Frontal cortex (tissue), 4 donors: ENCODE results near the gene CDC42BPG. TPM values are rescaled to one million over a fixed set of nuclear protein-coding genes. Genes with fewer than 3 reads are reported as not detected.
"Not testable (repeated sequence)": the region's sequence is repeated elsewhere in the genome, so short reads cannot be mapped to it uniquely, and the experiment has no call there.

ENCODE experiments used
- DNase-seq, 2 donors: peaks; one replicate each; pipeline ENCODE4 v3.0.0; 2012; ENCODE audit warnings: low spot score in 2 of 2
- FAIRE-seq: peaks from 2 replicates; lab custom pipeline; 2012; peaks lifted over from hg19 to GRCh38; lab: Jason Lieb, UNC
- total RNA-seq: library from RNA; depleted of rRNA; stranded (reverse); fragments of >200 nt; gene quantifications from one replicate; pipeline ENCODE4 v1.2.3, GENCODE V29; 2014
- donor health status: control.
- donor health status: control.
- donor health status: control.

Gene CDC42BPG
- total RNA-seq, 1 donor from 2014 or later: under 0.01 TPM

- FAIRE-seq: no peak
- no peak for DNase-seq
These were observed 8.5 kb upstream of the CDC42BPG start for GRCh38 chr11:64852804-64853509.

DNA sequence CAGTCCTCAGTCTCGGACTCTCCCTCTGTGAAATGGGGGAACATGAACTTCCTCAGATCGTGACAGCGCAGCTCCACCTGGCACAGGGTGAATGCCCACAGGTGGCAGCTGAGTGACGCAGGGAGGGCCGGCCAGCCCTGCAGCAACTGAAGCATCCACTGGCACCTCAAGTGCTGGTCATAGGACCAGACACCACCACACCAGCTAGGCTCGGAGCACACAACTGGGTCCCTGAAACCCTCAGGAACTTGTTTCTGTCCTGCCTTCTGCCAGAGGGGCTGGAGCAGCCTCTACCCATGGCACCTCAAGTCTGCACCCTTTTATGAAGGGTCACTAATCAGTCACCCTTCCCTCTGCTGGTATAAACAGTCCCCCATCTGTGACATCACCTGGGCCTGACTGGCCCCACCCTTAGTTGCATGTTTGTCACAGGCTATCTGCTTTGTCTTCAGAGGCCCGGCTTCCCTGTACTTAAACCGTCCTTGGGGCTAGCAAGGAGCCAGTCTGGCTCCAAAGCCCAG is 7.4 kb upstream of the CDC42BPG start:
- FAIRE-seq: no peak

DNA sequence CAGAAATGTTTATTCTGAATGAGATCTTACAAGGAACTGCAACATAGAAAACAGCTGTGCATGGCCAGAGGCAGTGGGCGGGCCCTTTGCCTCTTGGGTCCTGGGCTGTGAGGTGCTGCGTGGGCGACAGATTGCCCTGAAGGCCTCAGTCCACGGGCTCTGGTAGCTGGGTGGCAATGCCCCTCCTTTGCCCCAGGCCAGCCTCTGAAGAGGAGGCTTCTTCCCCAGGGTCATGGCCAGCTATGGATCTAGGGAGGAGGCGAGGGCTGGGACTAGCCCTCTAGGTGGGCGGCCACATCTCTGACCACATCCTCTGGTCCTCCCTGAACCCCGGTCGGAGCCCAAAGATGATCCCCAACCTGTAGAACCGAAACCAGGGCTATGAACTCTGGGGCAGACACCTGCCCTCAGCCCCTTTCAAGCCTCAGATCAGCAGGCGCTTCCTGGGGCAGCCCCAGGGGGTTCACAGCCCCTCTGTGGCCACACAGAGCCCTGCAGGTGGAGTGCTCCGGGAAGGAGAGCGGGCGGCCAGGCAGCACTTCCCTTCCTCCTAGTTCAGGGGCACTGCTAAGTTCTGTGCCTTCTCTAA is 6.6 kb upstream of the CDC42BPG start:
- FAIRE-seq: no peak
- DNase-seq: no peak

More for the DNA sequence above, 7.4 kb upstream of the CDC42BPG start:
- no peak for DNase-seq

GRCh38 chr11:64849598-64850356 is 5.3 kb upstream of the CDC42BPG start:
- FAIRE-seq (no peak), DNase-seq (no peak)

DNA sequence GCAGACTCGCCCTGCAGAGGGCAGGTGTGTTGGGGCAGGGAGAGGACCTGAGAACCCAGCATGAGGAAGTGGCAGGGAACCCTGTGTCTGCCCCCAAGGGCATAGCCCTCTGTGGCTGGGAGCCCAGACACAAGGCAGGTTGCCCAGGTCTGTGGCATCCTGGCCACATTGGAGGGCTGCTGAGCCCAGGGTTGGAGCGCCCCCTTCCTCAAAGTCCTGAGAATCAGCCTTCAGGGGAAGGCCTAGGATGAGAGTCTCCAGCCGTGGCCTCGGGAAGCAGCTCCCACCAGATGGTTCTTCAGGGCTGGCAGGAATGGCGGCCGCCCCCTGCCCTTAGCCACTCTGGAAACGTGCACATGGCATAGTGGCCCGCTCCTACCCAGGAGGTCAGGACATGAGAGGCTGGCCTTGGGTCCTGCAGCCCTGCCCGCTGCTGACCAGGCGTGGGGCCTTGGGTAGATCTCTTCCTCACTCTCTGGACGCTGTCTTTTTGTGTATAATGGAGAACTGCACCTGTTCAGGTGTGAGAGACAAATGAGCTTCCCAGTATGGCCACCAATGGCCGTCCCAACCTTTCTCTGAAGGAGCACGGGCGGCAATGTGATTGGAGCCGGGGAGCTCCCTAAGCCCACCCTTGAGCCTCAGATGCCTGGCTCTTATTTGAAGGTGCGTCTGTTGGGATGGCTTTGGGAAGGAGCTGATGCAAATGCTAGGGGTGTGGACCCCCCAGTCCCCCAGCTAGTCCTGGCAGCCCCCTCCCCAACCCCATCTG is 4.6 kb upstream of the CDC42BPG start:
- no peak for FAIRE-seq
- DNase-seq: no peak

DNA sequence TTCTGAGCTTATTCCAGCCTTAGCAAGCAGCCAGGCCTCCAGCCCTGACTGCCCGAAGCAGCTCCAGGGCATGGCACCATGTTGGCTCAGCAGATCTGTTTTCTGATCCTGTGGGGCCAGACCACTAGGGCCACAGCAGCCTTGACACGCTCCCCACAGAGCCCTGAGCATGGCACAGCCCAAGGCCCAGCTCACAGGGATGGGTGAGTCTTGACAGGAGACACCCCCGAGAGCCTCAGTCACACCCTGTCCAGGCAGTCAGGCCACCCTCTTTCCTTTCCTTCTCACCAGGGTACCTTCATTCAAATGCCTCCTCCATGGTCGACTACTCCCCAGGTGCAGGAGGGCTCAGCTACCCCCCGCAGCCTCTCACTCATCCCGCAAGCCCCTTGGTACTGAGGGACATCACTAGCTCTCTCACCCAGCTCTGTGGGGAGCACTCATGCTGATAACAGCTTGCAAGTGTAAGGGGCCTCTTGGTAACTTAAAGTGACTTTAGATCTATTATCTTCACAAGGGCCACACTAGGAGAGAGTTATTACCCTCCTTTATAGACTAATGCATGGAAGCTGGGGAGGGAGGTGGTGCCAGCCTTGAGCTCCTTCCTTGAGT is 3.9 kb upstream of the CDC42BPG start:
- no peak for FAIRE-seq

DNA sequence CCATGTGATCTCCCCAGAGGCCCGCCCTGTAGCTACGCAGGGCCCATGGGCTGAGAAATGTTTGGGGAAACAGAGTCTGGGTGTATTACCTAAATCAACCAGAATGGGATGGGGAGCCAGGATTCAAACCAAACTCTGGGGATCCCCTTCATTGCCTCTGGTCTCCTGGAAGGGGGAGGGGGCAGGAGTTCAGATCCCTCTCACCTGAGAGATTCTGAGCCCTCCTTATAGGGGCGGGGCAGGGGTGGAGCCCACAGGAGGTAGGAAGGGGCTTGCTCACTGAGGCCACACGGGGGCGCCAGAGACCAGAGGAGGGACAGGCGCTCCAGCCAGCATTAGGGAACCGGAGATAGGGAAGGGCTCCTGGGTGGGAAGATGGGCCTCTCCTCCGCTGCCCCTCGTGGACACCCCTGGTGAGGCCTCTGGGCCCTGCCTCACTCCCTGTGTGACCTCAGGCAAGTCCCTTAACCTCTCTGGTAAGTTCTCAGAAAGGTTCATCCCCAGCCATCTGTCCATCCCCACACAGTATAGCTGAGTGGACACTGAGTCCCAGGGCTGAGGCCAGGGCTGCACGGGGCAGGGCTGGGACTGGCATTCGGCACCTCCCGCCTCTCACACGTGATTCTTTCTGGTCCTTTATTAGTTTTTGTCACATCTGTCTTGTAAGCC is 2.7 kb upstream of the CDC42BPG start:
- DNase-seq (peak; percentile 90 to 97), FAIRE-seq (no peak)

More for the DNA sequence above, 3.9 kb upstream of the CDC42BPG start:
- DNase-seq: no peak

- not testable (repeated sequence) for DNase-seq, FAIRE-seq
These were observed 1.3 kb upstream of the CDC42BPG start for GRCh38 chr11:64845776-64846129.

GRCh38 chr11:64845129-64845775 is 799 bp upstream of the CDC42BPG start:
- DNase-seq (no peak), FAIRE-seq (no peak)

DNA sequence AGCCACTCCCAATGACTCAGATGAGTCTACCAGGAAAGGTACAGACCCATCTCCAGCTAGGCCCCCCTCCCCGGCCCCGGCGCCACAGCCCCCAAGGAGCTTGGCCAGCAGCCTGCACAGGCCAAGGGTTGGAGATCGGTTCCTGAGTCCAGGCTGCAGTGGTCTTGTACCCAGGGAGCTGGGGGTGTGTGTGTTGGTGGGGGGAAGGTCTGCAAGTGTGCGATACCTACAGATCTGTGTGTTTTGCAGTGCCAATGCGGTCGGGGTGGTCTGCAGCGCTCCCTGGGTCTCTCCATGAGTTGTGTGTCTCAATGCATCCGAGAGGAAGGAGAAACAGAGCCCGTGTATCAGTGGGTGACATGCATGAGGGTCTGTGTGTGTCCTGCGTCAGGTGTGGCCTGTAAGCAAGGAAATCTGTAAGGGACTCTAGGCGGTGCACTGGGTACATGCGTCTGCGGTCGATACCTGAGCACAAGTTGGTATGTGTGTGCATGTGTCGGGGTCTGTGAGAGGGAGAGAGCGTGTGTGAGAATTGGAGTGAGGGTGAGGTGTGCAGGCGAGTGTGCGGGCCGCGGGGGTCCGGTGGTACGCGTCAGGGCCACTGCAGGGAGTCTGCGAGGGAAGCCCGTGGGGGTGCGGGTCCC is 645 bp downstream of the CDC42BPG start:
- FAIRE-seq: no peak
- DNase-seq: no peak

DNA sequence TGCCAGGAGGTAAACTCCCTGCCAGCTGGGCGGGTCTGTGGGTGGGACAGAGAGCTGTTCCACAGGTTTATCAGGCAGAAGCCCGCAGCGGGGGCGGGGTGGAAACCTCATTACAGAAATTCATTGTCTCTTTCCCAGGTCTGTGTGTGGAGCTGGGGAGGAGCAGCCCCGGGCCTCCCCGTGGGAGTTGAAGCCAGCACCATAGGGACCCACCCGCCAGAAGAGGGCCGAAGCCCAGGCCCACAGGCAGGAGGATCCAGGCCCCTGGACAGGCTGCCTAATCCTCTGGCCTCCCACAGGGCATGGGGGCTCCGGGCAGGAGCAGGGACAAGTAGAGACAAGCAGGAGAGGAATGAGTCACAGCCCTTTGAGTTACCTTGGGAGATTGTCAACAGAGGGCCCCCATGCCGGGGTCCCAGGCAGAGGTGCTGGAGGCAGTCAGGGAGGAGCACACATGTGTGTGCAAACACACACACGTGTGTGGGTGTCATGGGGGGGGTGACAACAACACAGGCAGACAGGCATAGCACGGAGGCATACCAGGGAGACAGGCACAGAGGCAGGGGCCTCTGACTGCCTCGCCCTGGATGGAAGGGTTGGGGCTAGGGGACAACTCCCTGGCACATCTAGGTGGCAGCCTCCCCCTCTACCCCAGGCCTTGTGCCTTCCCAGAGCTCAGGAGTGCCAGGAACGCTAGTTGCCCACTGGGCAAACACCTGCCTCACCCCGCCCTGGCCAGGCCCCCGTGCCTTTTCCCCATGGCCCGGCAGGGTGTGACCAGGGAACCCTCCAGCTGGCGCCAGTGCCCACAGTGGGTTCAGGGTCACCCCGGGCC is 1.4 kb downstream of the CDC42BPG start:
- no peak for FAIRE-seq
- no peak for DNase-seq

DNA sequence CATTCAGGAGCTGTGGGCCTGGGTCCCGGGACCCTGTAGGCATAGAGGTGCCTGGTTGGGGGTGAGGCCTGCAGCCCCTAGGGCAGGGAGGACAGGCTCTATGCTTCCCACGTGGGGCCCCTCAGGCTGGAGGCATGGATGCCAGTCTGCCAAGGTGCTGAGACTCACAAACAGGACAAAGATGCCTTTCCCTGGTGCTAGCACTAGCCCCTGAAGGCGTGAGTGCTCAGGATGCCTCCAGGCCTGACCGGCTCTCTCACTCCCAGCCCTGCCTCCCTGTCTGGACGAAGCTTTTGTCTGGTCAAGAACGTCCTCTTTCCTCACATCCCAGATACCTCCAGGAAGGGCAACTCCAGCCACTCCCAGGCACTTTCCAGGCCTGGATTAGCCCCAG is 2.1 kb downstream of the CDC42BPG start:
- FAIRE-seq: no peak
- DNase-seq: no peak

- DNase-seq: no peak
- FAIRE-seq: no peak
These were observed 2.7 kb downstream of the CDC42BPG start for GRCh38 chr11:64841592-64842365.

GRCh38 chr11:64839887-64840782 is 4.3 kb downstream of the CDC42BPG start:
- DNase-seq (no peak), FAIRE-seq (no peak)

- FAIRE-seq: no peak
- DNase-seq: no peak
These were observed 5.1 kb downstream of the CDC42BPG start for GRCh38 chr11:64839335-64839734.
